ENCODE measurements around the gene ORM1.

The ORM1 gene

DNA sequence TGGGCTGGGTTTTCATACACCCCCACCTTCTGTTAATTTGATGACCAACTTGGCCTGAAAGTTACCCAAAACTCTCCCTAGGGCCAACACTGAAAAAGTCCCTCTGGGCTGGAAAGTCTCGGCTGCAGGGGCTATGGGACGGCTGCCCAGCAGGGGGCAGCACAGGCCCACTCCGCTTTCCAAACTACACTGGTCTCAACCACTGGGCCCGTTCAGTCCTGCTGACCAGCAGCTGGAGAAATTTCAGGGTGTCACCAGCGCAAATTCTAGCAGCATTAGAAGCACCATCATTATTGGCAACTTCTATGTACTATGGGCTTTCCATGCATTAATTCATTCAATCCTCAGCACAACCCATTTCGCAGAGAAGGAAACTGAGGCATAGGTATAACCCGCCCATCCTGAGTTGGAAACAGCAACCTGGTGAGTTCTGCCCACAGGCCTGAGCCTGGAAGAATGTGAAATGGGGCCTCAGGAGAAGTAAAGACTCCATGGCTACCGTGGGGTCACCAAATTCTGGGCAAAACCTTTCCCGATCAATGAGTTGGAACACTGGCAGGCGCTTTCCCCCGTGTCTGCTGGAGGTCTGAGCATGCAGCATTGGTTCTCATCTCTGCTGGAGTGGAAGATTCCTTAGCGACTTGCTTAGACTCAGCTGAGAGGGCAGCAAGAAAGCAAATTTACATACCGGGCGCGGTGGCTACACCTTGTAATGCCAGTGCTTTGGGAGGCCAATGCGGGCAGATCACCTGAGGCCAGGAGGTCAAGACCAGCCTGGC lies 16.4 kb downstream of the ORM1 start:
- H3K36me3 ChIP-seq, result peaks cover 89% of the 10 kb centered on the region
- no peak overlapping the region for H3K27ac ChIP-seq
- no peaks in the 10 kb centered on the region for H3K9me3 ChIP-seq (ENCODE audit: severe bottlenecking)
- DNase-seq, result peak; percentile 64
- TF ChIP-seq, protein P1, sequence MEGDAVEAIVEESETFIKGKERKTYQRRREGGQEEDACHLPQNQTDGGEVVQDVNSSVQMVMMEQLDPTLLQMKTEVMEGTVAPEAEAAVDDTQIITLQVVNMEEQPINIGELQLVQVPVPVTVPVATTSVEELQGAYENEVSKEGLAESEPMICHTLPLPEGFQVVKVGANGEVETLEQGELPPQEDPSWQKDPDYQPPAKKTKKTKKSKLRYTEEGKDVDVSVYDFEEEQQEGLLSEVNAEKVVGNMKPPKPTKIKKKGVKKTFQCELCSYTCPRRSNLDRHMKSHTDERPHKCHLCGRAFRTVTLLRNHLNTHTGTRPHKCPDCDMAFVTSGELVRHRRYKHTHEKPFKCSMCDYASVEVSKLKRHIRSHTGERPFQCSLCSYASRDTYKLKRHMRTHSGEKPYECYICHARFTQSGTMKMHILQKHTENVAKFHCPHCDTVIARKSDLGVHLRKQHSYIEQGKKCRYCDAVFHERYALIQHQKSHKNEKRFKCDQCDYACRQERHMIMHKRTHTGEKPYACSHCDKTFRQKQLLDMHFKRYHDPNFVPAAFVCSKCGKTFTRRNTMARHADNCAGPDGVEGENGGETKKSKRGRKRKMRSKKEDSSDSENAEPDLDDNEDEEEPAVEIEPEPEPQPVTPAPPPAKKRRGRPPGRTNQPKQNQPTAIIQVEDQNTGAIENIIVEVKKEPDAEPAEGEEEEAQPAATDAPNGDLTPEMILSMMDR (IDR thresholded peaks at IDR 0.05; ENCODE audit: low read depth, low read length), result peak; percentile 96
- H3K4me3 ChIP-seq (ENCODE audit: low read depth, low read length), result no peak overlapping the region
- H3K27me3 ChIP-seq (ENCODE audit: insufficient read depth, low read depth, severe bottlenecking), result no peaks in the 10 kb centered on the region

GRCh38 chr9:114341152-114341830 lies 18.4 kb downstream of the ORM1 start:
- no peaks in the 10 kb centered on the region for H3K27me3 ChIP-seq (ENCODE audit: insufficient read depth, low read depth, severe bottlenecking)
- peak overlapping the region; percentile 46 for H3K27ac ChIP-seq
- no peak for DNase-seq
- peaks cover 97% of the 10 kb centered on the region for H3K36me3 ChIP-seq
- TF ChIP-seq, protein P1 (IDR thresholded peaks at IDR 0.05; ENCODE audit: low read depth, low read length), result no peak
- H3K9me3 ChIP-seq (ENCODE audit: severe bottlenecking), result no peaks in the 10 kb centered on the region
- H3K4me3 ChIP-seq (ENCODE audit: low read depth, low read length), result no peak overlapping the region

GRCh38 chr9:114341991-114342390 lies 19.1 kb downstream of the ORM1 start:
- Histone ChIP-seq H3K27ac (peak overlapping the region; percentile 46), H3K4me3 (ENCODE audit: low read depth, low read length) (no peak overlapping the region), H3K9me3 (ENCODE audit: severe bottlenecking) (no peaks in the 10 kb centered on the region), H3K27me3 (ENCODE audit: insufficient read depth, low read depth, severe bottlenecking) (no peaks in the 10 kb centered on the region), H3K36me3 (peaks cover 99% of the 10 kb centered on the region)
- TF ChIP-seq, protein P1 (IDR thresholded peaks at IDR 0.05; ENCODE audit: low read depth, low read length), result no peak
- peak; percentile 60 for DNase-seq

- no peaks in the 10 kb centered on the region for H3K27me3 ChIP-seq (ENCODE audit: insufficient read depth, low read depth, severe bottlenecking)
- TF ChIP-seq, protein P1 (IDR thresholded peaks at IDR 0.05; ENCODE audit: low read depth, low read length), result no peak
- no peaks in the 10 kb centered on the region for H3K9me3 ChIP-seq (ENCODE audit: severe bottlenecking)
- DNase-seq, result no peak
- peaks cover 99% of the 10 kb centered on the region for H3K36me3 ChIP-seq
- H3K27ac ChIP-seq, result no peak overlapping the region
- H3K4me3 ChIP-seq (ENCODE audit: low read depth, low read length), result no peak overlapping the region
Observed at GRCh38 chr9:114342755-114343440, 20.0 kb downstream of the ORM1 start.

DNA sequence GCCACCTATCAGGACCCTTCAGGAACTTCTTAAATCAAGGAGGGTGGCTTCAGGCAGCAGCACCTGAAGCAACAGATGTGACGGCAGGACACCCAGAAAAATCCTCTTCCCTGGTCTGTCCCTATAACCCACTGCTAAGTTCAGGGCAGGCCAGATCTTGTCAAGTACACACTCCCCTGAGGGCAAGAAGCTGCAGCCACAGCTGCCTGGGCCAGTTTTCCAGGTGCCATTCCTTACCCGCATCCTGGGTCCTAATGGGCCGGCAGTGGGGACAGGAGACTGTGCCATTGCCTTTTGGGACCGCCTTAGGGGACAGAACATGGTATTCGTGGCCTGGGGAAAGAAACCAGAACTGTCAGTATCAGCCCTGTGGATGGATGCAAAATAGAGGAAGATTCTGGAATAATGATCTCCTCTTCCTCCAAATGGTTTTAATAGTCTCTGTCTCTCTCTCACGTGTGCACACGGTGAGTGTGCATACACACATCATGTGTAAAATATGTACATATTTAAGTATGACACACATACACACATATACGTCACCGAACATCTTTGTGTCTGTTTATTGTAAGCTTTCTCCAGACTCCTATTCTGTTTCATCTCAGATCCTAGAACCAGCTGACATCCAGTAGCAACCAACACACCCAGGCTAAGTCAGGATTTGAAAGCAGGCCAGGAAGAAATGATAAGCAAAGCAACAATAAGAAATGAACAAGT lies 20.7 kb downstream of the ORM1 start:
- H3K27ac ChIP-seq, result no peak overlapping the region

More for the DNA sequence above, 20.7 kb downstream of the ORM1 start:
- DNase-seq, result no peak
- H3K36me3 ChIP-seq, result peaks cover 99% of the 10 kb centered on the region
- no peaks in the 10 kb centered on the region for H3K9me3 ChIP-seq (ENCODE audit: severe bottlenecking)
- TF ChIP-seq, protein P1 (IDR thresholded peaks at IDR 0.05; ENCODE audit: low read depth, low read length), result no peak
- H3K4me3 ChIP-seq (ENCODE audit: low read depth, low read length), result no peak overlapping the region
- H3K27me3 ChIP-seq (ENCODE audit: insufficient read depth, low read depth, severe bottlenecking), result no peaks in the 10 kb centered on the region
